ENCODE data around the gene LINGO4.

GRCh38 chr1:151823175-151823574 is 18.0 kb upstream of the LINGO4 start:
- TF ChIP-seq POLR2A (IDR thresholded peaks at IDR 0.05) (no peak), CTCF (IDR thresholded peaks at IDR 0.05) (no peak)
